Measurements from ENCODE around the gene ARPC1A.
"Not testable (repeated sequence)": the region's sequence is repeated elsewhere in the genome, so short reads cannot be mapped to it uniquely, and the experiment has no call there.

Gene ARPC1A

GRCh38 chr7:99322659-99323058 lies 3.0 kb upstream of the ARPC1A start:
- not testable (repeated sequence) for DNase-seq (ENCODE audit: low read depth)

DNA sequence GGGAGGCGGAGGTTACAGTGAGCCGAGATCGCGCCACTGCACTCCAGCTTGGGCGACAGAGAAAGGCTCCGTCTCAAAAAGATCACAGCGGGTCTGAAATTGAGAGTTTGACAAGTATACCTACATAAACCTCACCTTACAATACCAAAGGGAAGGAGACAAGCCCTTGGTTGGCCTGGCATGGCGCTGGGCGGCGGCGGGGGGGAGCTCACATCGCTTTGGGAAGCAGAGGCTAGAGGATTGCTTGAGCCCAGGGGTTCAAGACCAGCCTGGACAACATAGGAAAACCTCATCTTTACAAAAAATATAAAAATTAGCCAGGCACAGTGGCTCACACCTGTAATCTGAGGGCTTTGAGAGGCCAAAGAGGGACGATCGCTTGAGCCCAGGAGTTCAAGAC lies 1.1 kb upstream of the ARPC1A start:
- no peak for DNase-seq (ENCODE audit: low read depth)

GRCh38 chr7:99325001-99325493 lies 651 bp upstream of the ARPC1A start:
- no peak for DNase-seq (ENCODE audit: low read depth)

GRCh38 chr7:99326408-99326782 lies 697 bp downstream of the ARPC1A start:
- no peak for DNase-seq (ENCODE audit: low read depth)

DNA sequence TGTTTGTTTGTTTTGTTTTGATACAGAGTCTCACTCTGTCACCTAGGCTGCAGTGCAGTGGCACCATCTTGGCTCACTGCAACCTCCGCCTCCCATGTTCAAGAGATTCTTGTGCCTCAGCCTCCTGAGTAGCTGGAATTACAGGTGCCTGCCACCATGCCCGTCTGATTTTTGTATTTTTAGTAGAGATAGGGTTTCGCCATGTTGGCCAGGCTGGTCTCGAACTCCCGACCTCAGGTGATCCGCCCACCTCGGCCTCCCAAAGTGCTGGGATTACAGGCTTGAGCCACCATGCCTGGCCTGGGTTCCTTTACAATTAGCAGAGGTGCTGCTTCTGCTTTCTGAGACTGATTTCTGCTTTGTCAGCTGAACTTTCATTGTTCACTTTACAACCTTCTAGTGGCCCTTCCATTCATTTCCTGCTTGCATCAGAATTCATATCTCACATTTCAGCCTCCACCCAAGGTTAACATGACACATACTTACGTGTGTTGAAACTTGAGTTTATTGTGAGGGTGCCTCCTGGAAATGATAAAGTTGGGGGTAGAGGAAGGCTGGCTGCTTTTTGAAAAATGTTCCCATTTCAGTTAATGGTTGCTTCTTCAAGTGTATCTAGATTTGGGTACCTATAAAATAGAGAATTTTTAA lies 4.7 kb downstream of the ARPC1A start:
- peak; percentile 51 for DNase-seq (ENCODE audit: low read depth)

DNA sequence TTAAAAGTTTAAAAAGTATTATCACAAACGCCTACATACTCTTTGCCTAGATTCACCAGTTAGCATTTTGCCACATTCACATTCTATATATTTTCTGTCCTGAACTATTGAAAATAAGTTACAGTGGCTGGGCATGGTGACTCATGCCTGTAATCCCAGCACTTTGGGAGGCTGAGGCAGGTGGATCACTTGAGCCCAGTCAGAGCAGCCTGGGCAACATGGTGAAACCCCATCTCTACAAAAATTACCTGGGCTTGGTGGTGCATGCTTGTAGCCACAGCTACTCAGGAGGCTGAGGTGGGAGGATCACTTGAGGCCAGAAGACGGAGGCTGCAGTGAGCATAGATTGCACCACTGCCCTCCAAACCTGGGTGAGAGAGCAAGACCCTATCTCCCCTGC lies 5.3 kb downstream of the ARPC1A start:
- no peak for DNase-seq (ENCODE audit: low read depth)

DNA sequence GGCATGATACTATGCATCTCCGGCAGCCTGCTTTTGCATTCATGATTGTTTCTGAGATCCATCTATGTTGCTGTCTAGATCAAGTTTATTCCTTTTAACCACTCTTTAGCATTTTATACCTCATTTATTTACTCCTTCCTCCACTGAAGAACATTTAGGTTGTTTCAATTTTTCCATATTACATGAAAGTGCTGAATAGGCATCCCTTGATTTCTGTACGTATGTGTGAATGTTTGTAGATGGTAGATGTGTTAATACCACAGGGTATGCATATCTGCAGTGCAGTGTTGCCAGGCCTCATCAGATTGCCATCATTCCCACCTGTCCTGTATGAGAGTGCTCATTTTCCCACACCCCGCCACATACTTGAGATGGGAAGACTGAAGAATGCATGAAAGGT lies 13.9 kb downstream of the ARPC1A start:
- DNase-seq (ENCODE audit: low read depth), result no peak

GRCh38 chr7:99340659-99341058 lies 15.0 kb downstream of the ARPC1A start:
- DNase-seq (ENCODE audit: low read depth), result no peak

DNA sequence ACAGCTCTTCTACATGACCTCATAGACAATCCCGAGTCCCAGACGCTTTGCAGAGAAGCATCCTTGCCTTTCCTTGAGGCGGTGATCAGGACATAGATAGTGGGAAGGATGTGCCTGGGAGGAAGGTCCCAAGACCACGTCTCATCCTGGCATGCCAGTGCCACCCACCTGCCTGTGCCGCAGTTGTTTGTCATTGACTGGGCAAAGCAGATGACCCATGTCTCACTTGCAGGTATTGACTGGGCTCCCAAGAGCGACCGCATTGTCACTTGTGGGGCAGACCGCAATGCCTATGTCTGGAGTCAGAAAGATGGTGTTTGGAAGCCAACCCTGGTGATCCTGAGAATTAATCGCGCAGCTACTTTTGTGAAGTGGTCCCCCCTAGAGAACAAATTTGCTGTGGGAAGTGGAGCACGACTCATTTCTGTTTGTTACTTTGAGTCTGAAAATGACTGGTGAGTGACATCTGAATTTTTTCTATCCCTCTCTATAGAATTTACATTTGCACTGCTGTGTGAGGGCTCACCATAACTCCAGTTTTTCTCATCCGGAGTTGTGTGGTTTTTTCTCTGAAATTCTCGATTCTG lies 18.5 kb downstream of the ARPC1A start:
- DNase-seq (ENCODE audit: low read depth), result no peak

DNA sequence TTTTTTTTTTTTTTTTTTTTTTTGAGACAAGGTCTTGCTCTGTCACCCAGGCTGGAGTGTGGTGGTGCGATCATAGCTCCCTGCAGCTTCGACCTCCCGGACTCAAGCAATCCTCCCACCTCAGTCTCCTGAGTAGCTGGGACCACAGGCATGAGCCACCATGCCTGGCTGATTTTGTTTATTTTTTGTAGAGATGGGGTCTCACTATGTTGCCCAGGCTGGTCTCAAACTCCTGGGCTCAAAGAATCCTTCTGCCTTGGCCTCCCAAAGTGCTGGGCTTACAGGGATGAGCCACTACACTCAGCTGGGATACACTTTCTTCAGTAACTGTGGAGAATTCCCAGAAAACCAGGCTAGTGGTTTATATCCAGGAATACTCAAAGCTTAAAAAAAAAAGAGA lies 24.9 kb downstream of the ARPC1A start:
- DNase-seq (ENCODE audit: low read depth), result not testable (repeated sequence)

DNA sequence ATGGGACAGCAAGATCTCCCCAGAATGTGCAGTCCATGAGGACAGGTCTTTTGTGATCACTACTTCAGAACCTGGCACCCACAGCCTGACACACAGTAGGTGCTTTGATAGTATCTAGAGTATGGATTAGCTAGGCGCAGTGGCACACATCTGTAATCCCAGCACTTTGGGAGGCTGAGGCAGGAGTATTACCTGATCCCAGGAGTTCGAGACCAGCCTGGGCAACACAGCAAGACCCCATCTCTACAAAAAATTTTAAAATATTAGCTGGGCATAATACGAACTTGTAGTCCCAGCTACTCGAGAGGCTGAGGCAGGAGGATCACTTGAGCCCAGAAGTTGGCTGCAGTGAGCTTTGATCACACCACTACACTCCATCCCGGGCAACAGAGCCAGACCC lies 26.5 kb downstream of the ARPC1A start:
- DNase-seq (ENCODE audit: low read depth), result no peak

- no peak for DNase-seq (ENCODE audit: low read depth)
These were observed 29.4 kb downstream of the ARPC1A start for GRCh38 chr7:99355098-99355497.

DNA sequence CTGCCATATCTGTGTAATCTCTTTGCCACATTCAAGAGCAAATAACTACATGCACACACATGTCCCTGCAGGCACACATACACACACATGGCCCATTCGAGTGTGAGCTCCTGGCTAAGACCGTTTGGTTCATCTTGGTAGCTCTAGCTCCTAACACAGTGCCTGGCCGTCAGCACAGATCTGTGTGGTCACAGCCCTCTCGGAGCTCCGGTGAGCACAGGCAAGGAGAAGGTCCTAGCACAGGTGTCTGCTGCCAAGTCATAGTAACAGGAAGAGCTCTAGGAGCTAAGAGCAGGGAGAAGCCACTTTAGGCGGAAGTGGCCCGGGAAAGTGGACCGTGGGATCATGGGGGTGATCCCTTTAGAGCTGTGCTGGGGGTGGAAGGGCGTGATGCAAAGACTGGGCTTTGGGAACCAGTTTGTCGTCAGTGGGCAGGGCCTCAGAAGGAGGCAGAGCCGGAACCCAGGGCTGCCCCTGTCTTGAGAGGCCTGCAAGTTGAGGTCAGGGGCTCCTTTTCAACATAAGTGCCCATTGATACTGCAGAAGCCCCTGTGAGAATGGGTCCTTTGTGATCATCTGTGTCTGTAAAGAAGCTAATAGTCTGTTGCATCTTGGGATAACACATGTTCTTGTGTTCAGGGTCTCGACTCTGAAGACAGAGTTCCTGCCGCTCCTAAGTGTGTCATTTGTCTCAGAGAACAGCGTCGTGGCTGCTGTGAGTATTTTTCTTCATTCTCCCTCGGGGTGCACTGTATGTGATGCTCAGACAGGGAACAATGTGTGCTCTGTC lies 32.2 kb downstream of the ARPC1A start:
- no peak for DNase-seq (ENCODE audit: low read depth)

DNA sequence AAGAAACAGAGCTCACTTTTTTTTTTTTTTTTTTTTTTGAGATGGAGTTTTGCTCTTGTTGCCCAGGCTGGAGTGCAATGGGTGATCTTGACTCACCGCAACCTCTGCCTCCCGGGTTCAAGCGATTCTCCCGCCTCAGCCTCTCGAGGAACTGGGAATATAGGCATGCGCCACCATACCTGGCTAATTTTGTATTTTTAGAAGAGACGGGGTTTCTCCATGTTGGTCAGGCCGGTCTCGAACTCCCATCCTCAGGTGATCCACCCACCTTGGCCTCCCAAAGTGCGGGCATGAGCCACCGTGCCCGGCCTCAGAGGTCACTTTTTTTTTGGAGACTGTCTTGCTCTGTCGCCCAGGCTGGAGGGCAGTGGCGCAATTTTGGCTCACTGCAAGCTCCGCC lies 32.8 kb downstream of the ARPC1A start:
- not testable (repeated sequence) for DNase-seq (ENCODE audit: low read depth)

- no peak for DNase-seq (ENCODE audit: low read depth)
These were observed 33.9 kb downstream of the ARPC1A start for GRCh38 chr7:99359465-99360154.

- DNase-seq (ENCODE audit: low read depth), result no peak
These were observed 37.1 kb downstream of the ARPC1A start for GRCh38 chr7:99362801-99363200.

DNA sequence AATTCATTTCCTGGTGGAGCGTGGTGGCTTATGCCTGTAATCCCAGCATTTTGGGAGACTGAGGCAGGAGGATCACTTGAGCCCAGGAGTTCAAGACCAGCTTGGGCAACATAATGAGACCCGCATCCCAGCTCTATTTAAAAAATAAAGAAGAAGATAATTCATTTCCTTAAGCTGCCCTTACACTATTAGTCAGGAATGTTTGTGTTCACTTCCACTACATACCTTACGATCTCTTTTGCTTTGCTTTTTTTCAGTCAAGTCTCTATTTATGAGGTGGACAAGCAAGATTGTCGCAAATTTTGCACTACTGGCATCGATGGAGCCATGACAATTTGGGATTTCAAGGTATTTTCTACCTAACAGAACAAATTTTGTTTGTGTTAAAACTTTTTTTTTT lies 37.6 kb downstream of the ARPC1A start:
- no peak for DNase-seq (ENCODE audit: low read depth)

- DNase-seq (ENCODE audit: low read depth), result no peak
These were observed 39.8 kb downstream of the ARPC1A start for GRCh38 chr7:99365318-99366141.

GRCh38 chr7:99366646-99367045 lies 40.9 kb downstream of the ARPC1A start:
- DNase-seq (ENCODE audit: low read depth), result no peak

DNA sequence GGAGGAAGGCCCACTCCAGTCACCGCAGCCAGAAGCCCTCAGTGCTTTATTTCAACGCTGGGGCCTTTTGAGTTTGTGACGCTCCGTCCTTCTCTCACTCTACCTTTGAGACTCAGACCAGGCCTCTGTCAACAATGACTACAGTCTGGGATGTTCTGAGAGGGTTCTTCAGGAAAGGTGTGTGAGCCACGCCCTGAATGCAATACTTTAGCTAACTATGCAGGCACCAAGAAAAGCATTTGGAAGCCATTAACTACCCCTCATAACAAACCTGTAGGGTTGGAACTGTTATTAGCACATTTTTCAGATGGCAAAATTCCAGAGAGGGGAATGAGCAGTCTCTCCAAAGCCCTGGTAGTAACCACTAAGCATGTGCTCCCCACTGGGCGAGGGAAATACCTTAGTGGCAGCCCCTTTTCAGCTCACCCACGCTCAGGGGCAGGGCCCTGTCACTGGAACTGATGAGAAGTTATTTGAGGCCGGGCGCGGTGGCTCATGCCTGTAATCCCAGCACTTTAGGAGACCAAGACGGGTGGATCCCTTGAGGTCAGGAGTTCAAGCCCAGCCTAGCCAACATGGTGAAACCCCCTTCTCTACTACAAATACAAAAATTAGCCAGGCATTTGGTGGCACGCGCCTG lies 43.2 kb downstream of the ARPC1A start:
- DNase-seq (ENCODE audit: low read depth), result no peak

- DNase-seq (ENCODE audit: low read depth), result no peak
These were observed 44.2 kb downstream of the ARPC1A start for GRCh38 chr7:99369767-99370391.

All from HS-27A (cell line).